K562 (cell line): Measurements from ENCODE around the gene ESRRB. TPM values are rescaled to one million over a fixed set of nuclear protein-coding genes. Genes with fewer than 3 reads are reported as not detected.

Source experiments
- ATAC-seq: fragments of 200-7000 bp; cut with Tn5 transposase; 3 replicates; pipeline ENCODE4 v1.9.1; 2020; ENCODE audit warnings: moderate library complexity
- BruUV-seq: library from RNA; stranded (reverse); fragments of 400-500 nt; replicated peaks from 2 replicates; lab custom pipeline; 2021; lab: Mats Ljungman, UMichigan
- CTCF ChIA-PET: fragments of 300-600 bp; formaldehyde crosslinking; extraction: SDS; loops from one replicate; lab custom pipeline; 2021; ENCODE audit warnings: low intra/inter-chr PET ratio; lab: Yijun Ruan, JAX
- POLR2A ChIA-PET: fragments of 300-600, 350-650 bp; sonication (Branson Sonifier 250); formaldehyde crosslinking; extraction: SDS; loops from one replicate; lab custom pipeline; 2021; ENCODE audit warnings: antibody characterized with exemption, inconsistent platforms; lab: Yijun Ruan, JAX
- DNase-seq, 4 experiments: peaks; one replicate each; pipeline versions ENCODE4 v3.0.0 to v3.0.0-alpha.2; 2011 to 2018; ENCODE audit warnings: low spot score in 3 of 4, mixed read lengths in 3 of 4; ENCODE audit errors: extremely low read depth in 1 of 4
- FAIRE-seq: peaks from 2 replicates; lab custom pipeline; 2011; peaks lifted over from hg19 to GRCh38; lab: Jason Lieb, UNC
- H2AFZ ChIP-seq: 2 replicates; pipeline ENCODE4 v1.6.0; 2011; ENCODE audit warnings: low read depth, low read length, control low read depth, inconsistent platforms
- H3K27ac ChIP-seq: fragments of 200-600 bp; 3 replicates; pipeline ENCODE4 v1.8.0; 2011; ENCODE audit warnings: low read depth, mild to moderate bottlenecking, control low read depth, inconsistent platforms, low read length, moderate library complexity, mixed read lengths; ENCODE audit errors: extremely low read depth
- H3K27me3 ChIP-seq, 2 experiments: fragments of 300-600 bp in 1 of 2; 2 replicates in 1 of 2; 3 replicates in 1 of 2; pipeline versions ENCODE4 v1.6.0 to v1.8.0; 2011; ENCODE audit warnings: inconsistent platforms in 2 of 2, low read length in 2 of 2, mild to moderate bottlenecking in 1 of 2, mixed read lengths in 1 of 2, moderate library complexity in 1 of 2; ENCODE audit not compliant: control insufficient read depth in 2 of 2, insufficient read depth in 2 of 2
- H3K36me3 ChIP-seq: fragments of 300-600 bp; 3 replicates; pipeline ENCODE4 v1.8.0; 2011; ENCODE audit warnings: mild to moderate bottlenecking, low read length, inconsistent platforms; ENCODE audit not compliant: control insufficient read depth, insufficient read depth
- H3K4me1 ChIP-seq, 2 experiments: fragments of 200-600 bp in 1 of 2; replicated peaks in 1 of 2; 2 replicates in 1 of 2; 3 replicates in 1 of 2; pipeline versions ENCODE4 v1.5.1 to v1.8.0; 2011; ENCODE audit warnings: inconsistent platforms in 2 of 2, low read length in 2 of 2, mild to moderate bottlenecking in 1 of 2, mixed read lengths in 1 of 2, moderate library complexity in 1 of 2; ENCODE audit not compliant: control insufficient read depth in 2 of 2, insufficient read depth in 2 of 2
- H3K4me2 ChIP-seq: 2 replicates; pipeline ENCODE4 v1.6.1; 2011; ENCODE audit warnings: low read length, control low read depth, inconsistent platforms, mixed read lengths; ENCODE audit not compliant: insufficient read depth
- H3K4me3 ChIP-seq: fragments of 200-600 bp; sonication (generic), shearing (Covaris generic); 2 replicates; pipeline ENCODE4 v1.5.1; 2016; ENCODE audit warnings: control low read depth, inconsistent platforms
- H3K79me2 ChIP-seq: fragments of 200-600 bp; 3 replicates; pipeline ENCODE4 v1.8.0; 2011; ENCODE audit warnings: low read length, inconsistent platforms; ENCODE audit not compliant: control insufficient read depth, insufficient read depth
- H3K9ac ChIP-seq, 2 experiments: 2 replicates each; pipeline versions ENCODE4 v1.6.0 to v1.6.1; 2011; ENCODE audit warnings: low read depth in 2 of 2, low read length in 2 of 2, control low read depth in 1 of 2, inconsistent platforms in 1 of 2, mild to moderate bottlenecking in 1 of 2, mixed read lengths in 1 of 2; ENCODE audit not compliant: insufficient read depth in 1 of 2
- H3K9me1 ChIP-seq: one replicate; pipeline ENCODE4 v1.6.0; 2011; ENCODE audit warnings: inconsistent platforms, mild to moderate bottlenecking, low read length, moderate library complexity; ENCODE audit not compliant: control insufficient read depth, insufficient read depth
- H3K9me3 ChIP-seq: replicated peaks from 2 replicates; pipeline ENCODE4 v1.5.1; 2011; ENCODE audit warnings: low read depth, low read length, inconsistent platforms; ENCODE audit not compliant: control insufficient read depth, insufficient read depth
- H4K20me1 ChIP-seq: replicated peaks from 2 replicates; pipeline ENCODE4 v1.6.1; 2011; ENCODE audit warnings: low read length, inconsistent platforms, mixed read lengths; ENCODE audit not compliant: control insufficient read depth, insufficient read depth
- BDP1 ChIP-seq: IDR thresholded peaks from 3 replicates; pipeline ENCODE4 v1.6.1; 2011; ENCODE audit not compliant: insufficient read length, insufficient read depth
- HLTF ChIP-seq: fragments of 450-650 bp; IDR thresholded peaks from 2 replicates; pipeline ENCODE4 v1.6.1; 2016
- MAZ ChIP-seq, 2 experiments: fragments of 450-650 bp in 1 of 2; sonication (generic) in 1 of 2; formaldehyde crosslinking; IDR thresholded peaks in 1 of 2; conservative IDR thresholded peaks in 1 of 2; 2 replicates each; pipeline versions ENCODE4 v1.4.0 to v1.5.0; 2020; ENCODE audit warnings: mild to moderate bottlenecking in 1 of 2, missing genetic modification reagents in 1 of 2
- MGA ChIP-seq: fragments of 450-650 bp; IDR thresholded peaks from 2 replicates; pipeline ENCODE4 v1.6.1; 2016; ENCODE audit warnings: mild to moderate bottlenecking, moderate library complexity
- NCOA2 ChIP-seq, 2 experiments: fragments of 450-650 bp; IDR thresholded peaks; 2 replicates each; pipeline ENCODE4 v1.6.1; 2018; ENCODE audit warnings: mild to moderate bottlenecking in 2 of 2, moderate library complexity in 1 of 2; ENCODE audit not compliant: partially characterized antibody in 2 of 2
- USF1 ChIP-seq: sonication (generic); formaldehyde crosslinking; IDR thresholded peaks from 2 replicates; pipeline ENCODE4 v1.9.0; 2022; ENCODE audit warnings: mild to moderate bottlenecking, missing genetic modification reagents
- ZNF12 ChIP-seq: sonication (generic); formaldehyde crosslinking; IDR thresholded peaks from 2 replicates; pipeline ENCODE4 v1.4.0; 2020; ENCODE audit warnings: mild to moderate bottlenecking, missing genetic modification reagents
- ZNF707 ChIP-seq: fragments of 250-450 bp; sonication (Bioruptor Pico); conservative IDR thresholded peaks from 2 replicates; pipeline ENCODE4 v1.8.0; 2022; ENCODE audit warnings: inconsistent platforms, mild to moderate bottlenecking, moderate library complexity
- WGBS: fragments of 100-300 bp; shearing (Covaris generic); methylation state at CpG from one replicate; pipeline ENCODE4 v1.1.6; 2016; ENCODE audit warnings: low coverage, mixed read lengths; ENCODE audit not compliant: insufficient coverage; ENCODE audit errors: missing lambda C conversion rate; 5-methylcytosine and 5-hydroxymethylcytosine counted together
- in situ Hi-C: fragments of 300-500 bp; cut with MboI; formaldehyde crosslinking; loops from 4 replicates; pipeline ENCODE4 v1.15.0; 2018; ENCODE audit warnings: inconsistent platforms, mixed read lengths
- intact Hi-C: fragments of 100-400 bp; cut with micrococcal nuclease; formaldehyde crosslinking; loops from 2 replicates; pipeline ENCODE4 v1.14.2; 2022
- polyA plus RNA-seq, 8 experiments: library from polyadenylated mRNA; depleted of rRNA in 4 of 8; stranded (reverse) in 5 of 8; unstranded in 3 of 8; fragments of >200 nt; fragmentation: Nextera tagmentation in 2 of 8; fragmentation: Illumina TruSeq in 1 of 8; extraction: Ambion mirVana in 2 of 8; extraction: Trizol in 1 of 8; gene quantifications; 2 replicates each; pipeline versions ENCODE4 v1.2.1 to v1.2.3, GENCODE V29; 2011 to 2014; ENCODE audit warnings: inconsistent platforms in 1 of 8, missing spikeins in 1 of 8
- total RNA-seq, 7 experiments: library from RNA; depleted of rRNA in 6 of 7; stranded (reverse); fragments of >200 nt in 6 of 7; fragmentation: Illumina TruSeq in 2 of 7; extraction: Trizol in 2 of 7; gene quantifications; 2 replicates each; pipeline versions ENCODE4 v1.2.1 to v1.2.3, GENCODE V29; 2011 to 2021; ENCODE audit warnings: low replicate concordance in 1 of 7

The ESRRB gene
- total and polyA plus RNA-seq, 9 of the 15 experiments (the other 6 are each of a cell fraction or from before 2014, with no cell fraction given) = 3.2 to 24.7 (median 14.5) TPM

GRCh38 chr14:76498463-76498935 is 122.6 kb downstream of the ESRRB start:
- BruUV-seq = no TSS peak
- 60% methylated on average over 4 of the region's 13 CpGs for WGBS
- intact Hi-C loops = no loop called here
- TF ChIP-seq ZNF12 (CRISPR knock-in tag) (no peak), ZNF707 (CRISPR knock-in tag) (no peak), HLTF (no peak), BDP1 (no peak), MAZ (CRISPR knock-in tag; conservative IDR thresholded peaks at IDR 0.05 in 1 of 2, IDR thresholded peaks at IDR 0.05 in 1 of 2) (no peak), USF1 (CRISPR knock-in tag) (no peak), MGA (no peak), NCOA2 (IDR thresholded peaks at IDR 0.05; ENCODE audit: partially characterized antibody in 2 of 2) (no peak)

More at GRCh38 chr14:76498463-76498935, 122.6 kb downstream of the ESRRB start:
- H3K36me3 ChIP-seq = peaks cover 4% of the 10 kb centered on the region; the same call in 1 of the 3 replicates
- CTCF ChIA-PET = no interaction called here
- H3K27me3 ChIP-seq = no peaks in the 10 kb centered on the region
- no peaks in the 10 kb centered on the region for H3K4me1 ChIP-seq
- no peaks in the 10 kb centered on the region for H3K79me2 ChIP-seq
- ATAC-seq (no peak), FAIRE-seq (no peak), DNase-seq (no peak)
- no peak overlapping the region for H2AFZ ChIP-seq
- H3K9me1 ChIP-seq = no peaks in the 10 kb centered on the region
- H3K9me3 ChIP-seq = no peaks in the 10 kb centered on the region
- H3K9ac ChIP-seq = no peak overlapping the region; a peak in 1 of 4 replicates
- no peak overlapping the region for H3K4me3 ChIP-seq
- in situ Hi-C loops = no loop called here
- H3K4me2 ChIP-seq = no peak overlapping the region
- no peak overlapping the region for H3K27ac ChIP-seq
- H4K20me1 ChIP-seq = no peaks in the 10 kb centered on the region
- POLR2A ChIA-PET = interaction anchor here (0.5 to 0.6 kb wide), 2 partner anchors 39 to 406 kb away, joined by 3 read pairs; no protein-coding TSS in a partner anchor
